Hematopoietic multipotent progenitor cell treated with erythropoietin and hydrocortisone succinate and interleukin-3 and kit ligand, for 8 days (in vitro differentiated cells): ENCODE data around the gene TTLL4.
A peak's percentile ranks its signal among the peaks of the same experiment; 100 is the strongest.
"Not testable (repeated sequence)": the region's sequence is repeated elsewhere in the genome, so short reads cannot be mapped to it uniquely, and the experiment has no call there.

Experiments used
- DNase-seq: peaks from one replicate; pipeline ENCODE4 v3.0.0-alpha.2; 2015

TTLL4 gene

DNA sequence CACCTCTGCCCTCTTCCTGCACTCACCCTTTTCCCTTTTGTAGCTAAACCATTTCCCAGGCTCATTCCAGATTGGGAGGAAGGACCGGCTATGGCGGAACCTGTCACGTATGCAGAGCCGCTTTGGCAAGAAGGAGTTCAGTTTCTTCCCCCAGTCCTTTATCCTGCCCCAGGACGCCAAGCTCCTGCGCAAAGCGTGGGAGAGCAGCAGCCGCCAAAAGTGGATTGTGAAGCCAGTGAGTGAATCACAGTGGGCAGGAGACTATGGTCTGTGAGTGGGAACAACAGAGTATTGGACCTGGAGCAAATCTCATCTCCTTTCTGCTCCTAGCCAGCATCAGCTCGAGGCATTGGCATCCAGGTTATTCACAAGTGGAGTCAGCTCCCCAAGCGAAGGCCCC lies 36.3 kb downstream of the TTLL4 start:
- no peak for DNase-seq

GRCh38 chr2:218748741-218749441 lies 38.3 kb downstream of the TTLL4 start:
- no peak for DNase-seq

DNA sequence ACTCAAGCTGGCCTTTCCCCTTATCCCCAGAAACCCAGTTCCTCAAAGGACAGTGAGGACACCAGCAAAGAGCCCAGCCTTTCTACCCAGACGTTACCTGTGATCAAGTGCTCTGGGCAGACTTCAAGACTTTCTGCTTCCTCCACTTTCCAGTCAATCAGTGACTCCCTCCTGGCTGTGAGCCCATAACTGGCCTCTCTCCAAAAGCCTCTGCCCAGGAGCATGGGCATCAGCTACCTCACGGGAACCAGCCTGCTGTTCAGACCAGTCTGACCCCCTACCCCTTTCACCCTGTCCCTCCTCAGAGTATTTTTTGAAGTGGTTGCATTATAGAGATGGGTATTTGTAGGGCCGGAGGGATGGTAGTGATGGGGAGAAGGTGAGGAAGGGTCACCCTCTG lies 43.6 kb downstream of the TTLL4 start:
- DNase-seq = no peak

DNA sequence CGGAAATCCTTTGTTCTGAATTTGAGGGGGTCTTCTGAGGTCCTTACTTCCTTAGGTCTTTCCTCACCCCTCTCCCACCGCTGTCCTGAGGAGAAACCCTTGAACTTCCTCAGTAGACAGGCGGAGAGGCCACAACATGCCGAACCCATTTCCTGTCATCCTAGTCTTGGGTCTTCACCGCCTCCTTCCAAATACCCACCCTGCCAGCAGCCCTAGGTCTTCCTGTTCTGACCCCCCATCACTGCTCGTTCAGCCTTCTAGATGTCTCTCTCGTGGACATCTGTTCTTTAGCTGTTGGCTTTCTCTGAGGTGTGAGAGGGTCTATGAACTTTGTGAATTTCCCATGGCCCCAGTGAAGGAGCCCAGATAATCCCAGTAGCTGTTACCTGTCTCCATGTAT lies 44.1 kb downstream of the TTLL4 start:
- DNase-seq = no peak

DNA sequence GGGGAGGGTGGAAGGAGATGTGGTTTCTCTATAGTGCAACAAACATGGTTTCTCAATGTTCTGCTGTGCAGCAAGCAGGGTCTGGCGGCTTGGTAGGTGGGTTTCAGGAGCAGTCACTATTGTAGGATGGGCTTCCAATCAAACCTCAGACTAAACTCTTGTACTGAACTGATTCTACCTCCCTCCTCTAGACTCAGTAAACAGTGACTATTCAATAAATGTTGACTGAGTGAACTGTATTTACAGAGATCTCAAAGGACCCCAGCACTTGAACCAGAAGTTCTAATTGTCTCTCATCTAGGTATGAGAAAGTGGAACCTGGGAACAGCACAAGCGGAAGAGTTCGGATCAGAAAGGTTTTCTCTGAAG lies 44.5 kb downstream of the TTLL4 start:
- DNase-seq = no peak

- no peak for DNase-seq
These were observed 45.2 kb downstream of the TTLL4 start for GRCh38 chr2:218755567-218756404.

DNA sequence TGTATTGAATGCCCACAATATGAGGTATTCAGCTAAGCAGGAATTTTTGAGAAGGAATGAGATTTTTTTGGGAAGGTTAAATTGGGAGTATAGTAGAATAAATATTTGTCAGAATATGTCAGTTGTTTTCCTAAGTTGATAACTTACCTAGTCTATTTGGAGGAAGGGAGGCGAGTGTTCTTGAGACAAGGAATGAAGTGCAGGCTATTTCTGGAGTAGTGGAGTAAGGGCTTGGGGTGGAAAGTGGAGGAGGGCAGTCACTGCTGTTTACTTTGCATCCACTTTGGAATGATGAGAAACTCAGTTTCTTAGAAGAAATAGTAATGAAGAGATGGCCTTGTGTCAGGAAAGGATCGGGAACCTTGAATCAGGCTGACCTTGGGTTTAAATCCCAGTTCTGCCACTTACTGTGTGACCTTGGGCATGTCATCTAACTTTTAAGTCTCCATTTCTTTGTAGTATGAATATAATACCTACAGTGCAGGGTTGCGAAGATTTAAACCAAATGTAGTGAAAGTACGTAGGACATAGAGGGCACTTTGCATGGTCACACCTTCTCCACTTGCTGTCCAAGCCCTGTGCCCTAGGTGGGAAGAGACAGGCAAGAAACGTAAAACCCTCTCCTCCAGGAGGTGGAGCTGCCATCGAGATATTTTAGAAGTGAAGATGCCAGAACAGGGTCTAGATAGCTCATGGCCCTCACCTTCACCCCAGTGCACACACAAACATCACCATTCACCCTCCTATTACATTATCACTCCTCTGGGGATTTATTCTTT lies 46.2 kb downstream of the TTLL4 start:
- DNase-seq = no peak

- DNase-seq = no peak
These were observed 51.2 kb downstream of the TTLL4 start for GRCh38 chr2:218761795-218762194.

DNA sequence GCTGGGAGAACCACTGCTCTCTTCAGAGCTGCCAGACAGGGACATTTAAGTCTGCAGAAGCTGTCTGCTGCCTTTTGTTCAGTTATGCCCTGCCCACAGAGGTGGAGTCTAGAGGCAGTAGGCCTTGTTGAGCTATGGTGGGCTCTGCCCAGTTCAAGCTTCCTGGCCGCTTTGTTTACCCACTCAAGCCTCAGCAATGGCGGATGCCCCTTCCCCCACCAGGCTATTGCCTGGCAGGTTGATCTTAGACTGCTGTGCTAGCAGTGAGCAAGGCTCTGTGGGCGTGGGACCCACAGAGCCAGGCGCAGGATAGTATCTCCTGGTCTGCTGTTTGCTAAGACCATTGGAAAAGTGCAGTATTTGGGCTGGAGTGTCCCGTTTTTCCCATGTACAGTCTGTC lies 62.1 kb downstream of the TTLL4 start:
- not testable (repeated sequence) for DNase-seq

GRCh38 chr2:218773881-218774280 lies 63.2 kb downstream of the TTLL4 start:
- DNase-seq = no peak

- DNase-seq = no peak
These were observed 65.9 kb downstream of the TTLL4 start for GRCh38 chr2:218776488-218776887.

GRCh38 chr2:218777276-218777990 lies 66.8 kb downstream of the TTLL4 start:
- DNase-seq = no peak

GRCh38 chr2:218780046-218780445 lies 69.4 kb downstream of the TTLL4 start:
- DNase-seq = no peak

- peak; percentile 6 for DNase-seq
These were observed 70.4 kb downstream of the TTLL4 start for GRCh38 chr2:218780851-218781690.

- no peak for DNase-seq
These were observed 71.3 kb downstream of the TTLL4 start, which contains the start of gene CYP27A1 for GRCh38 chr2:218781691-218782527. TSS of gene CYP27A1 (plus strand) at chr2:218782147. CDS start at chr2:218782183, 36 bp downstream.

DNA sequence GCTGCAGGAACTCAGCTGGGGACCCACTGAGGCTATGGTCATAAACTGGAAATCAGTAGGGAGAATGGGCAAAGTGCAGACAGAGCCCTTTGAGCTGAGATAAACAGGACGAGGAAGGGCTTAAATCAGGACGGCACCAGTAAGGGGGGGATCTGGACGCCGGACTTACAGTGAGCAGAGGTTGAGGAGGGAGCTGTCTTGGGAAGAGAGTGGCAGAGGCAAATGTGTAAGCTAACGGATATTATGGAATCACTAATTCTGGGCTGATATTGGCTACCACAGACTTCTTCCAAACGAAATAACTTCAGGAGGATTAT lies 71.9 kb downstream of the TTLL4 start:
- DNase-seq = no peak

GRCh38 chr2:218783688-218784087 lies 73.1 kb downstream of the TTLL4 start:
- no peak for DNase-seq

DNA sequence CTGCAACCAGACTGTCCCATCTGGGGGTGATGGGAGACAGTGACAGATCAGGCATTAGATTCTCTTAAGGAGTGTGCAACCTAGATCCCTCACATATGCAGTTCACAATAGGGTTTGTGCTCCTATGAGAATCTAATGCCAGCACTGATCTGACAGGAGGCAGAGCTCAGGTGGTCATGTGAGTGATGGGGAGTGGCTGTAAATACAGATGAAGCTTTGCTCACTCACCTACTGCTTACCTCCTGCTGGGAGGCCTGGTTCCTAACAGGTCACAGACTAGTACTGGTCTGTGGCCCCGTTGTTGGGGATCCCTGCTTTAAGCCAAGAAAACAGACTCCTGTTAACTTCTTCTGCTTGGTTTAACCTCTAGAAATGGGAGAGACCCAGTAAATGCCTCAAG lies 74.5 kb downstream of the TTLL4 start:
- DNase-seq = no peak

DNA sequence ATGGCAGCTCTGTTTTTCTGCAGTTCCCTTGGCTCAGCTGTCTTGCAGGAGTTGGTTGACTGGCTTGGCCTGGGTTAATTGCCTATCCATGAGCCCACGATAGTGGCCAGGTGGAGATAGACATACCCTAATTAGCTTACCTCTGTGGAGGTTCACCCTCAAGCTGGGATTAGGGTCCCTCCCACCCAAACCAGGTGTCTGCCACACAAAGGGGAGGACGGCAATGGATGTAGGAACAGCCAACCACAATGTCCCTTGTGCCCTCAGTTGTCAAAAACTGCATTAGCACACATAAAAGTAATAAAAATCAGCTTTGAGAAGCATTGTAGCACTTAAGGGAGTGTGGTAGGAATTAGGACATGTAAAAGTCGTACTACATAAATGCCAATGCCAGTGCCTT lies 75.5 kb downstream of the TTLL4 start:
- DNase-seq = no peak

DNA sequence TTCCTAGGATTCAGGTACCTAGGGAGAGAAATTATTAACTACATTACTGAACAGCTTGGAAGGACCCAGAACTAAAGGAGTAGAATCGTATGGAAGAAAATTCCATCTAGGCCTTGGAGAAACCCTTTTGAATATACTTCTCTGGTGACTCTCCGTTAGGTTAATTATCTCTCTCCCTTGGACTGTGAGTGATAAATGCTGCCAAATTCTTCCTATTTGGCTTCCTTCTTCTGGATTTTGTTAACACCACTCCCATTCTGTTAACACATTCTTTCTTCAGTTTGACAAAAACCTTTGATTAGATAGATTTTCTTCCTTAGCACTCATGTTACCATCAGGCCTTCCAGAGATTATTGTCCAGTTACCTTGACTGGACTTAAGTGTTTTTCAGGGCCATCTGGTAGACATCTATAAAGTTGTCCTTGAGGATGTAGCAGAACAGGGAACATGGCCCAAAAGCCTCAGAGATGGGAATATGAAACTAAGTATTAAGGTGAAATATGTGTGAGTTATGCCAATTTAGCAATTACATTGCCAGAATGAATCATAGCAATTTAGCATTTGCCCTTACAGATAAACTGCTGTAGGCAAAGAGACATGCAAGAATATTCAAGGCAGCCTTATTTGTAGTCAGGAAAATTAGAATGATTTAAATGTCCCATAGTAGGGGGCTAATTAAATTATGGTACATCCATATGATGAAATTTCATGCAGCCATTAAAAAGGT lies 78.1 kb downstream of the TTLL4 start:
- DNase-seq = no peak
